ENCODE measurements around the gene HOXC12.

- TF ChIP-seq POLR2A (IDR thresholded peaks at IDR 0.05; ENCODE audit: low read depth, low read length) (no peak), TAF1 (IDR thresholded peaks at IDR 0.05; ENCODE audit: borderline replicate concordance, low read depth, low read length) (no peak)
Observed at GRCh38 chr12:53977596-53978445, 23.1 kb downstream of the HOXC12 start.

Data from GM12892 (cell line).